Coronary artery (tissue), 2 donors: ENCODE measurements around the gene SF3B2.
"Not testable (repeated sequence)": the region's sequence is repeated elsewhere in the genome, so short reads cannot be mapped to it uniquely, and the experiment has no call there.

Experiments used
- DNase-seq: peaks from one replicate; pipeline ENCODE4 v3.0.0-alpha.2; 2017; ENCODE audit warnings: low spot score
- H3K27ac ChIP-seq, 2 donors: fragments of 200-600 bp; sonication (generic); one replicate each; pipeline ENCODE4 v1.5.1; 2016 to 2019
- H3K4me3 ChIP-seq: fragments of 200-600 bp; sonication (generic); 2 replicates; pipeline ENCODE4 v1.5.1; 2016; ENCODE audit warnings: mild to moderate bottlenecking, moderate library complexity
- CTCF ChIP-seq: fragments of 200-600 bp; sonication (generic); IDR thresholded peaks from one replicate; pipeline ENCODE4 v1.5.1; 2019; ENCODE audit warnings: antibody characterized with exemption

Gene SF3B2

GRCh38 chr11:66075273-66075672, 23.1 kb downstream of the SF3B2 start:
- DNase-seq = no peak
- Histone ChIP-seq H3K27ac (no peak overlapping the region), H3K4me3 (no peak overlapping the region)
- no peak for TF ChIP-seq CTCF

DNA sequence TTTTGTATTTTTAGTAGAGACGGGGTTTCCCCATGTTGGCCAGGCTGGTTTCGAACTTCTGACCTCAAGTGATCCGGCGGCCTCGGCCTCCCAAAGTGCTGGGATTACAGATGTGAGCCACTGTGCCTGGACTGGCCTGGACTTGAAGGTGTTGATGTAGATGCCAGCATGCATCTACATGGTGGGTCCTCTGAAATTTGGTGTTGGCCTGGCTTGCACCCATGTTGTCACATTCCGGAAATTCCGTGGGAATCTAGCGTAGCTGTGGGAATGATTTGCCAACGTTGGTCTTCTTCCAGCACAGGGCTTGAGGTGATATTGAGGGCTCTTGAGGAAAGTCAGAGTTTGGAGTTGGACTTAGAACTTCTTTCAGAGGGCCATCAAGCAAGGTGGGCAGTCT, 24.4 kb downstream of the SF3B2 start:
- Histone ChIP-seq H3K27ac (no peak overlapping the region), H3K4me3 (no peak overlapping the region)
- DNase-seq = no peak
- TF ChIP-seq CTCF = no peak

- no peak for TF ChIP-seq CTCF
- no peak overlapping the region for H3K27ac ChIP-seq
- no peak overlapping the region for H3K4me3 ChIP-seq
- no peak for DNase-seq
These were observed 25.8 kb downstream of the SF3B2 start for GRCh38 chr11:66077927-66078326.

DNA sequence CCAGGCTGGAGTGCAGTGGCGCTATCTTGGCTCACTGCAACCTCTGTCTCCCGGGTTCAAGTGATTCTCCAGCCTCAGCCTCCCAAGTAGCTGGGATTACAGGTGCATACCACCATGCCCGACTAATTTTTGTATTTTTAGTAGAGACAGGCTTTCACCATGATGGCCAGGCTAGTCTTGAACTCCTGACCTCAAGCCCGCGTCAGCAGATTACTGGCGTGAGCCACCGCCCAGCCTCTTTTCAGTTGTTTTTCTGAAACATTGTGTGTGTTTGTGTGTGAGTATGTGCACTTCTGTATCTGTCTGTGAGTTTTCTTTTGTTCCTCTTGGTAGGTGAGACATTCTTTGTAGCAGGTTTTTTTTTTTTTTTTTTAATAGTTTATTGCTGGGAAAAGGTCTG, 26.8 kb downstream of the SF3B2 start:
- not testable (repeated sequence) for DNase-seq, H3K4me3 ChIP-seq, H3K27ac ChIP-seq

DNA sequence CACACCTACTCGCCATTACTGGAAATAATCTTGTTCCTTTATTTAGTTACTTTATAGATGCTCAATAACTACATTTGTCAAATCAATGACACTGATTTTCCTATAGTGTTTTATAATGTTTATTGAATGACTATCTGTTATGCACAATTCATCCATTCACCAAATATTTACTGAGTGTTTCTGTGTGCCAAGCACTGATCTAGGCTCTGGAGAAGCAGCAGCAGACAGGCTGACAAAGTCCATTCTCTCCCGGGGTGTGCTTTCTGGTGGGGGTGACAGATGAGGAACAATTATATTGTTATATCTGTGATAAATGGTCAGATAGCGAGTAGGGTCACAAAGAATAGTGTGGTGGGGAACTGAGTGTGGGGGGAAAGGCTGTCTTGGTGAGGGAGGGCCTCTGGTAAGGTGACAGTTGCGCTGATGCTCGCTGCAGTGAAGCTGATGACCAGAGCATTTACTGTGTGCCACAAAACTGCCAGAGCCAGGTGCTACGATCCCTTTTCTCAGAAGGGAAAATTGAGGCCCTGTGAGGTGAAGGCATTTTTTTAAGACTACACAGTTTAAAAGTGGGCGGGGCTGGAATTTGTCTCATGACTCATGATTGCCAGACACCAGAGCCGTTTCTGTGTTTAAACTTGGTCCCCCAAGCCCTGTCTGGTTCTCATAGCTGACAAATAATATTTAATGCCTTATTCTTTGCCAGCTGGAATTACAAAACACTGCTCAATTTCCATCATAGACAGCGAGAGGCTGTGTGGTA, 28.1 kb downstream of the SF3B2 start:
- H3K27ac ChIP-seq = peak overlapping the region; percentile 22 to 73
- no peak for DNase-seq
- no peak for TF ChIP-seq CTCF
- H3K4me3 ChIP-seq = no peak overlapping the region

GRCh38 chr11:66081505-66081904, 29.3 kb downstream of the SF3B2 start:
- TF ChIP-seq CTCF = no peak
- Histone ChIP-seq H3K4me3 (no peak overlapping the region), H3K27ac (peak overlapping the region in 1 of 2 donors; percentile 71)
- no peak for DNase-seq

- H3K27ac ChIP-seq = peak overlapping the region in 1 of 2 donors; percentile 40
- no peak for TF ChIP-seq CTCF
- no peak for DNase-seq
- H3K4me3 ChIP-seq = peak overlapping the region; percentile 21
These were observed 31.0 kb downstream of the SF3B2 start for GRCh38 chr11:66082946-66083698.
